ENCODE results near the gene PALLD. TPM values are rescaled to one million over a fixed set of nuclear protein-coding genes. Genes with fewer than 3 reads are reported as not detected.
A peak's percentile ranks its signal among the peaks of the same experiment; 100 is the strongest.

PALLD gene
- total RNA-seq, 4 donors from 2014 or later: 93.3 to 214 (median 174) TPM

- H3K36me3 ChIP-seq: no peaks in the 10 kb centered on the region
- no peak for DNase-seq (ENCODE audit: low spot score in 2 of 2)
- no peak for TF ChIP-seq EP300 (IDR thresholded peaks at IDR 0.05)
- TF ChIP-seq CTCF (IDR thresholded peaks at IDR 0.05): no peak
- TF ChIP-seq POLR2A (IDR thresholded peaks at IDR 0.05): no peak
- H3K27me3 ChIP-seq: no peaks in the 10 kb centered on the region
- H3K4me3 ChIP-seq: no peak overlapping the region
- H3K27ac ChIP-seq: peak overlapping the region in 2 of 4 donors; percentile 21 to 56
- H3K4me1 ChIP-seq: peaks cover 0 to 81% (median 7%) of the 10 kb centered on the region in 4 donors
- 49 to 50% methylated on average over 3 of the region's 3 CpGs for whole genome bisulfite sequencing, 2 donors
- no peaks in the 10 kb centered on the region for H3K9me3 ChIP-seq
These were observed 369.0 kb downstream of the PALLD start for GRCh38 chr4:168865854-168866253.

GRCh38 chr4:168866635-168867034, 369.8 kb downstream of the PALLD start:
- no peak for TF ChIP-seq CTCF (IDR thresholded peaks at IDR 0.05)
- TF ChIP-seq EP300 (IDR thresholded peaks at IDR 0.05): no peak
- no peak for TF ChIP-seq POLR2A (IDR thresholded peaks at IDR 0.05)
- DNase-seq (ENCODE audit: low spot score in 2 of 2): no peak

GRCh38 chr4:168867128-168867527, 370.3 kb downstream of the PALLD start:
- Histone ChIP-seq H3K4me1 (peaks cover 0 to 80% (median 7%) of the 10 kb centered on the region in 4 donors), H3K4me3 (no peak overlapping the region), H3K9me3 (no peaks in the 10 kb centered on the region), H3K27ac (peak overlapping the region in 1 of 4 donors; percentile 35), H3K36me3 (no peaks in the 10 kb centered on the region), H3K27me3 (no peaks in the 10 kb centered on the region)
- 85 to 97% methylated on average over 2 of the region's 2 CpGs for WGBS, 2 donors
- no peak for DNase-seq (ENCODE audit: low spot score in 2 of 2)
- TF ChIP-seq CTCF (IDR thresholded peaks at IDR 0.05): no peak
- no peak for TF ChIP-seq POLR2A (IDR thresholded peaks at IDR 0.05)
- no peak for TF ChIP-seq EP300 (IDR thresholded peaks at IDR 0.05)

More at GRCh38 chr4:168866635-168867034, 369.8 kb downstream of the PALLD start:
- Histone ChIP-seq H3K4me3 (no peak overlapping the region), H3K27ac (peak overlapping the region in 1 of 4 donors; percentile 35), H3K9me3 (no peaks in the 10 kb centered on the region), H3K27me3 (no peaks in the 10 kb centered on the region), H3K4me1 (peaks cover 0 to 81% (median 7%) of the 10 kb centered on the region in 4 donors), H3K36me3 (no peaks in the 10 kb centered on the region)
- 92 to 94% methylated on average over 4 of the region's 4 CpGs for WGBS, 2 donors

GRCh38 chr4:168868044-168868781, 371.4 kb downstream of the PALLD start:
- Histone ChIP-seq H3K4me3 (no peak overlapping the region), H3K27ac (peak overlapping the region in 2 of 4 donors; percentile 38 to 49), H3K27me3 (no peaks in the 10 kb centered on the region), H3K9me3 (no peaks in the 10 kb centered on the region), H3K4me1 (peaks cover 0 to 76% (median 7%) of the 10 kb centered on the region in 4 donors), H3K36me3 (no peaks in the 10 kb centered on the region)
- TF ChIP-seq POLR2A (IDR thresholded peaks at IDR 0.05) (no peak), CTCF (IDR thresholded peaks at IDR 0.05) (no peak), EP300 (IDR thresholded peaks at IDR 0.05) (no peak)
- DNase-seq (ENCODE audit: low spot score in 2 of 2): no peak
- 54 to 56% methylated on average over 5 of the region's 5 CpGs for WGBS, 2 donors

GRCh38 chr4:168868802-168869201, 371.9 kb downstream of the PALLD start:
- WGBS, 2 donors: 73 to 74% methylated on average over 5 of the region's 5 CpGs
- H3K27ac ChIP-seq: peak overlapping the region in 1 of 4 donors; percentile 49
- no peaks in the 10 kb centered on the region for H3K9me3 ChIP-seq
- H3K4me1 ChIP-seq: peaks cover 0 to 79% (median 7%) of the 10 kb centered on the region in 4 donors
- no peak for DNase-seq (ENCODE audit: low spot score in 2 of 2)
- H3K4me3 ChIP-seq: no peak overlapping the region
- no peaks in the 10 kb centered on the region for H3K27me3 ChIP-seq
- TF ChIP-seq POLR2A (IDR thresholded peaks at IDR 0.05) (no peak), CTCF (IDR thresholded peaks at IDR 0.05) (no peak), EP300 (IDR thresholded peaks at IDR 0.05) (no peak)
- no peaks in the 10 kb centered on the region for H3K36me3 ChIP-seq
